OCI-LY3 (cell line): ENCODE measurements around the gene PNCK.

Experiments
- H2AFZ ChIP-seq: fragments of 200-600, 300-600 bp; shearing (Covaris generic); 2 replicates; pipeline ENCODE4 v1.6.0; 2014; ENCODE audit warnings: antibody characterized with exemption, low read depth, low read length
- H3K27ac ChIP-seq: fragments of 200-600, 300-600 bp; sonication (generic); 2 replicates; pipeline ENCODE4 v1.5.1; 2014; ENCODE audit warnings: mild to moderate bottlenecking, low read length, moderate library complexity, mixed read lengths
- H3K27me3 ChIP-seq: fragments of 200-600, 300-600 bp; sonication (generic); 2 replicates; pipeline ENCODE4 v1.6.1; 2014; ENCODE audit warnings: low read depth, low read length, mixed read lengths
- H3K36me3 ChIP-seq: fragments of 200-600, 300-600 bp; sonication (generic); replicated peaks from 2 replicates; pipeline ENCODE3; 2014; ENCODE audit warnings: low read depth, low read length, mixed read lengths
- H3K4me1 ChIP-seq: fragments of 300-600, 200-600 bp; sonication (generic); 2 replicates; pipeline ENCODE4 v1.6.1; 2014; ENCODE audit warnings: low read length, mixed read lengths
- H3K4me2 ChIP-seq: fragments of 200-600, 300-600 bp; sonication (generic); 2 replicates; pipeline ENCODE4 v1.6.1; 2014; ENCODE audit warnings: low read length, mixed read lengths
- H3K4me3 ChIP-seq: fragments of 300-600, 200-600 bp; sonication (generic); 2 replicates; pipeline ENCODE4 v1.5.1; 2014; ENCODE audit warnings: antibody characterized with exemption, mild to moderate bottlenecking, low read length, moderate library complexity
- H3K79me2 ChIP-seq: fragments of 300-600, 200-600 bp; shearing (Covaris generic); 2 replicates; pipeline ENCODE4 v1.6.1; 2014; ENCODE audit warnings: mild to moderate bottlenecking, low read length, mixed read lengths
- H3K9ac ChIP-seq: fragments of 300-600, 200-600 bp; shearing (Covaris generic); 2 replicates; pipeline ENCODE4 v1.6.0; 2014; ENCODE audit warnings: mild to moderate bottlenecking, low read length, moderate library complexity
- H3K9me3 ChIP-seq: fragments of 200-600, 300-600 bp; shearing (Covaris generic); 2 replicates; pipeline ENCODE4 v1.6.1; 2014; ENCODE audit warnings: low read length, mixed read lengths; ENCODE audit not compliant: insufficient read depth
- H4K20me1 ChIP-seq: fragments of 200-600, 300-600 bp; sonication (generic); 2 replicates; pipeline ENCODE4 v1.6.1; 2016; ENCODE audit warnings: low read length, mixed read lengths; ENCODE audit not compliant: insufficient read depth
- CTCF ChIP-seq: fragments of 200-600, 300-600 bp; sonication (generic); IDR thresholded peaks from 2 replicates; pipeline ENCODE4 v1.5.1; 2014; ENCODE audit warnings: antibody characterized with exemption, low read length, low read depth
- EZH2phosphoT487 ChIP-seq: fragments of 200-600 bp; shearing (Covaris generic); IDR thresholded peaks from 2 replicates; pipeline ENCODE4 v1.6.1; 2018; ENCODE audit warnings: antibody characterized with exemption, mixed run types, low read depth

PNCK gene

GRCh38 chrX:153624196-153625091, 49.2 kb downstream of the PNCK start:
- Histone ChIP-seq H3K27me3 (no peaks in the 10 kb centered on the region; the same call in 1 of the 2 replicates), H3K36me3 (no peaks in the 10 kb centered on the region), H3K27ac (no peak overlapping the region), H3K4me1 (no peaks in the 10 kb centered on the region), H4K20me1 (no peaks in the 10 kb centered on the region), H3K4me3 (no peak overlapping the region), H3K9me3 (no peaks in the 10 kb centered on the region), H2AFZ (no peak overlapping the region), H3K4me2 (no peak overlapping the region), H3K79me2 (no peaks in the 10 kb centered on the region), H3K9ac (no peak overlapping the region)
- TF ChIP-seq EZH2phosphoT487 (no peak), CTCF (no peak)

GRCh38 chrX:153623310-153624029, 50.1 kb downstream of the PNCK start:
- Histone ChIP-seq H3K4me3 (no peak overlapping the region), H2AFZ (no peak overlapping the region), H3K9me3 (no peaks in the 10 kb centered on the region), H3K9ac (no peak overlapping the region), H4K20me1 (no peaks in the 10 kb centered on the region), H3K4me1 (no peaks in the 10 kb centered on the region), H3K79me2 (no peaks in the 10 kb centered on the region), H3K27me3 (peaks cover 4% of the 10 kb centered on the region; the same call in 1 of the 2 replicates), H3K27ac (no peak overlapping the region), H3K4me2 (no peak overlapping the region), H3K36me3 (no peaks in the 10 kb centered on the region)
- TF ChIP-seq EZH2phosphoT487 (no peak), CTCF (no peak)

- H3K27ac ChIP-seq, result no peak overlapping the region
- H3K4me2 ChIP-seq, result no peak overlapping the region
- H3K9me3 ChIP-seq, result no peaks in the 10 kb centered on the region
- TF ChIP-seq EZH2phosphoT487 (no peak), CTCF (no peak)
- H3K27me3 ChIP-seq, result peaks cover 7% of the 10 kb centered on the region
- H3K36me3 ChIP-seq, result no peaks in the 10 kb centered on the region
- H3K79me2 ChIP-seq, result no peaks in the 10 kb centered on the region
- no peak overlapping the region for H2AFZ ChIP-seq
- H3K9ac ChIP-seq, result no peak overlapping the region
- no peaks in the 10 kb centered on the region for H4K20me1 ChIP-seq
- no peaks in the 10 kb centered on the region for H3K4me1 ChIP-seq
- H3K4me3 ChIP-seq, result no peak overlapping the region
Measured at GRCh38 chrX:153622661-153623309, 50.8 kb downstream of the PNCK start.
